ENCODE data around the gene RYR1.

Gene RYR1

DNA sequence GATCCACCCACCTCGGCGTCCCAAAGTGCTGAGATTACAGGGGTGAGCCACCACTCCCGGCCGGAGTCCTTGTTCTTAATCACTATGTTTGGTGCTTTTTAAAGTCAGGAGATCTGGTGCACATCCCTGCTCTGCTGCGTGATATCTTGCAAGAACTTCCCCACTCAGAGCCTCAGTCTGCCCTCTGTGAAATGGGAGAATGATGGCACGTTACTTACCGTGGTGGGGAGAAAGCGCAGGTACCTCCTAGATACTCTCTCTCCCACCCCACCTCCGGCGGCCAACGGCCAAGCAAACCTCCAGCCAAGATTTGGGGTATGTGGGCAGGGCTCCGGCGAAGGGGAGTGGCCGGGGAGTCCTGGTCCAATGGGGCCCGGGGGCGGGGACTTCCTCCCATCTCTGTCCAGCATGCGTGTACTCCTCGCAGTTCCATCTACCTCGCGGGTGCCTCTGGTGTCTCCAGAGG, at the start of gene RYR1:
RYR1 (plus strand) TSS at position 424 of the 466 bp plus-strand sequence. CDS start 139 bp downstream, outside the sequence.
- DNase-seq = peak in 1 of 2 donors; percentile 54

DNA sequence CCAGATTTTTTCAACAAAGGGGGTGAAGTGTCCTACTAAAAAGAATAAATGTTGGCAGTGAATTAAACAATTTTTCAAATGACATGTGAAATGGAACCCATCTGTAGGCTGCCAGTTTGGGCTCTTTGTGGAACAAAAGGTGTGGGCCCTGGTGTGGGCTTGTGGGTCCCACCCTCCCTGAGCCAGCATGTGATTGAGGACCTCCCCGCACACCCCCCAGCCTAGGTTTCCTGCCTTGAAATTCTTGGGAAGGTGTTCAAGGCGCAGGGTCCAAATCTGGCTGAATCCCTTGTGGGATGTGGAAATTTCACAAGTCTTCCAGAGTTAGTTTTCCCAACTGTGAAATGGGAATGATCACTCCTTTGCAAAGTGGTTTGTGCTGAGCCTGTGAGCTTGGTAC, 49.7 kb upstream of the RYR1 start:
- DNase-seq = no peak

DNA sequence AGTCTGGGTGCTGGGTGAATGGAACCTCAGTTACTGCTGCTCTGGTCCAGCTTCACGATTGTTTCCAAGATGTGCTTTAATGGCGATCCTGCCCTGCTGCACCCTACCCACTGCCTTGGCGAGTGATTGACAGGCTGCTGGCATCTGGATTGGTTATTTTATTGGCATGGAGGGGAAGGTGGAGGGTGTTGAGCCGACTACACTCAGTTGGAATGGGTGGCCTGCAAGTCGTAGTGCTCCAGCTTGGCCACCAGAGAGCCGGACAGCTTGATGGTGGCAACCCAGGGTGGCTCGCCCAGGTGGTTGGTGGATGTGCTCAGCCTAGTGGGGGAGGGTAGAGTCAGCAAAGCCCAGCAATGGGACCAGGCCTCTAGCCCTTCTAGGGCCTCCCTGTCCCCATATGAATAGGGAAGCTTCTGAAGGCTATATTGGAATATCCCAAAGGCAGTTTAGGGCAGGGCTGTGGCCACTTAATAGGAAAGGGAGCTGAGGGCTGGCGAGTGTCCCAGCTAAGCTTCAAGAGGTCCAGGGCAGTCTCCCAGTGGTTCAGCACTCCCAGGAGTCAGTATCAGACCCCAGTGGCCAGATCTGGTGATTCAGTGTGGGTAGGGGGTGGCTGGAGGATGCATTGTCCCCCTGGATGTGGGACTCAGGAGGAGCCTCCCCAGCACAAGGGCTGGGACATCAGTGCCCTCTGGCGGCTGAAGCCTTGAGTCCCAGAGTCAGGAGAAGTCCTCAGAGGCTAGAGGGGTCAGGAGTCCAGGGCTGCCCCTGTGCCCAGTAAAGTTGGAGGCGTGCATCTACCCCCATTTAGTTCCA, 49.1 kb upstream of the RYR1 start:
- no peak for DNase-seq

DNA sequence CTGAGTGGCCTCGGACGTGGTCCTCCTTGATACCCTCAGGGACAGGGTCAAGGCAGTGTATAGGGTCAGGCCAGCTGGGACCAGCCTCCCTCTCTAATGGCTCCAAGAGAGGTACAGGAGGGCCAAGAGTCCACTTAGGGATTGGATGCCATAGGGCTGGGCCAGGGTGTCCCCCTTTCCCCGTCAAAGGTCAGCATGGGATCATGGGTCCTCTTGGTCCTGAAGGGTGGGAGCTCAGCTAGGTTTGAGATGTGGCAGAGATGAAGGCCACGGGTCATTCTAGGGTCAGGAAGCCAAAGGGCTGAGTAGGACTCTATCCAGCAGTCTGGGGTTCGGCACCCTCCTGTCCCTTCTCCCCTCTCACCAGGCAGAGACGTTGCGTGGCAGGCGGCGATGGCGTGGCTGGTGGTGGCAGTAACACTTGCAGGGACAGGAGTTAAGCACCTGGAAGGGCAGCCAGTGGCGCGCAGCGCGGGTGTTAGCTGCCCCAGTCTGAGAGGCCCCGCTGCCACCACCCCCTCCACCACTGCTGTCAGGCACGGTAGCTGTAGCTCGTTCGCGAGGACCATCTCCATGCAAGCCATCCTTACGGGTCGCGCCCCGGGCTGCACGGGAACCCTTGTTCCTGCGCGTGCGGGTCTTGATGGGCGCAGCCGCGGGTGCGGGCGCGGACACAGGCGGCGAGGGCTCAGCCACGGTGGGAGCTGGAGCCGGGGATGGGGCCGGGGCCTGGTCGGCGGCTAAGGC, 48.3 kb upstream of the RYR1 start:
- DNase-seq = no peak

DNA sequence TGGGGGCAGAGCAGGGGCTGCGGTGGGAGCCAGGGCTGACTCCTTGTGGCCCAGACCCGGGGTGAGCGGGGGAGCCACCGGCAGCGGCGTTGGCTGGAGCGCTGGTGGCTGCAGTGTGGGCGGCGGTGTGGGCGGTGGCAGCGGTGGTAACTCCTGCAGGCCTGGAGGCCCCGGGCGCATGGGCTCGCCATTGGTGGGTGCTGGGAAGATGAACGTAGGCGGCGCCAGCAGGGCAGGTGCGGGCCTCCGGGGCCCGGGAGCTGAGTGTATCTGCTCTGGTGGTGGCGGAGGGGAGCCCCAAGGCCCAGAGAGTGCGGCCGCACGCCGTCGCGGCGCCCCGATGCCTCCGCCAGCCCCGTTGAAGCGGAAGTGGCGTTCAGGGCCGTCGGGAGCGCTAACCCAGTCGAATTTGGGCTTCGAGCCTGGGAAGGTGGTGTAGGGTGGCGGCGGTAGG, 47.7 kb upstream of the RYR1 start:
- no peak for DNase-seq

DNA sequence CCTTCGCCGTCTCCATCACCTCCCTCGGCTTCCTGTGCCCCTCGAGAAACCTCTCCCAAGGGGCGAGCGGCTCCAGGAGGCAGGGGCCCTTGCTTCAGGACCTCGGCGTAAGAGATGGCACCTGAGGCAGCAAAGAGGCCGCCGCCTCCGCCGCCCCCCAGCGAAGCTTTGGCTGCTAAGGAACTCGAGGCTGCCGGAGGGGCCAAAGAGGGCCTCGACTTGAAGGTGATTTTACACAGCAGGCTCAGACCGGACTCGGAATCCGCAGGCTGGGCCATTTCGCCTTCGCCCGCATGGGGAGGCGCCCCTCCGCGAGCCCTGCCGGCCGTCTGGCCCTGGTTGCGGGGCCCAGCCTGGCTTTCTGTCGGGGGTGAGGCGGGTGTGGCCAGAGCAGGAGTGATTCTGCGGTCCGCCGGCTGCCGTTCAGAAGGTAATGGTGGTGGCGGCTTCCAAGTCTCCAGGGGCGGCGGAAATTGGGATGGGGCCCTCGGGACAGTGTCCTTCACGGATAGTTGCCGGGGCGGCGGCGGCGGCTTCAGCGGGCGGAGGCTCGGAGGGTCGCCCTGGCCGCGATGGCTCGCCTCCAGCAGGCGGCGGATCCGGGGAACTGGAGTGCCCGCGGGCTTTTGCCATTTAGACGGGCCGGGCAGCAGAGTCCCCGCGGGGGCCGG, 47.1 kb upstream of the RYR1 start:
- no peak for DNase-seq

DNA sequence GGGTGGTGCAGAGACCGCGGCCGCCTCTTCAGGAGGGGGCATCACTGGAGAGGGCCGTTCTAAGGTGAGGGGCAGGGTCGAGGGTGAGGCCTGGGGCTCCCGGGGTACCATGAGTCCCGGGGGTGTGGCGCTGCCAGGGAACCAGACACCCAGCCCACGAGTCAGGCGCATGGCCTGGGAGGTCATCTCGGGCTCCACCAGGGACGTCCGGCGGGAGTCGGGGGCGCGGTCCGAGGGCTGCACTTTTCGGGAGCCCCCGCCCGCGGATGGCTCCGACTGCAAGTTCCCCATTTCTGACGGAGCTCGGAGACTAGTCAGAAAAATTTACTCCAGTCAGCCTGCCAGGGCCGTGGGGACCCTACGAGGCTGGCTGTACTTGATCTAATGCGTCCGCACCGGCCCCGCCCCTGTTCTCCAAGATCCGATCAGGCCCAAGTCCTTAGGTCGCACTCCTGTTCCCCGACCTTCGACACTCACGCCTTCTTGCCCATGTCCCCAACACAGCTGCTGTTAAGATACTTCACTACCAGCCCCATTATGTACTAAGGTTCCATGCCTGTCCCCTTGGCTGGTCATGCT, 46.4 kb upstream of the RYR1 start:
- DNase-seq = no peak

DNA sequence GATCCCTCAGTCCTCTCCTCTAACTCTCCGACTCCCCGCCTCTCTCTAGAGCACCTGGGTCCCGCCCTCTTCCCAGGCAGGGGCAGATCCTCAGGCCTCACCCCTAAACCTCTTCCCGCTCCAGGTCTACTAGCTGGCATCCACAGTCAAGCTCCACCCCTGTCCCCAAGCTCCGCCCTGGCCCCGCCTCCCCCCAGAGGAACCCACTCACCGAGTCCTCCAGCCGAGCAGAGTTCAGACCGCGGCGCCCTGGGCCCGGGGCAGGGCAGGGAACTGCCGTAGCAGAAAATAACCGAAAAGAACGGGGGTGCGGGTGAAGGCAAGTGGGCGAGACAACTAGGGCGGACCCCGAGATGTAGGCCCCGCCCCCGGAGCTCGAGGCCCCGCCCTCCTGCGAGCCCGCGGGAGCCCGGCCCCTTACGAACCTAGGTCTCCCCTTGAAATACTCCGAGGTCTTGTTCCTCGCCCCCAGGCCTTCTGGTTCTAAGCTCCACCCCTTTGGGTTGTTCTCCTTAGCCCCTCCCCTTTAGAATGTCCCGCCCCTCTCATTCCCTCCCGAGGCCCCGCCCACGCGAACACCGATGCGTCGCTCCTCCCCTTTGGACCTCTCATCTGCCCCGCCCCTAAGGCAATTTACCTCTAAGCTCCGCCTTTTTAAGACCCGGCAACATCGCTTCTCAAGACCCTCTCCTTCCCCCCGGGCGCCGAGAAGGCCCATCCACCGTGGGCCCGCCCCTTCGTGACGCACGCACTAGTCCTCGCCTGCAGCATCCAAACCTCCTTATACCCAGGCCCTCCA, 45.7 kb upstream of the RYR1 start, which contains the start of gene GGN:
GGN (minus strand) TSS at position 485 of the 799 bp plus-strand sequence. CDS start 773 bp downstream, outside the sequence.
- peak; percentile 30 to 70 for DNase-seq

DNA sequence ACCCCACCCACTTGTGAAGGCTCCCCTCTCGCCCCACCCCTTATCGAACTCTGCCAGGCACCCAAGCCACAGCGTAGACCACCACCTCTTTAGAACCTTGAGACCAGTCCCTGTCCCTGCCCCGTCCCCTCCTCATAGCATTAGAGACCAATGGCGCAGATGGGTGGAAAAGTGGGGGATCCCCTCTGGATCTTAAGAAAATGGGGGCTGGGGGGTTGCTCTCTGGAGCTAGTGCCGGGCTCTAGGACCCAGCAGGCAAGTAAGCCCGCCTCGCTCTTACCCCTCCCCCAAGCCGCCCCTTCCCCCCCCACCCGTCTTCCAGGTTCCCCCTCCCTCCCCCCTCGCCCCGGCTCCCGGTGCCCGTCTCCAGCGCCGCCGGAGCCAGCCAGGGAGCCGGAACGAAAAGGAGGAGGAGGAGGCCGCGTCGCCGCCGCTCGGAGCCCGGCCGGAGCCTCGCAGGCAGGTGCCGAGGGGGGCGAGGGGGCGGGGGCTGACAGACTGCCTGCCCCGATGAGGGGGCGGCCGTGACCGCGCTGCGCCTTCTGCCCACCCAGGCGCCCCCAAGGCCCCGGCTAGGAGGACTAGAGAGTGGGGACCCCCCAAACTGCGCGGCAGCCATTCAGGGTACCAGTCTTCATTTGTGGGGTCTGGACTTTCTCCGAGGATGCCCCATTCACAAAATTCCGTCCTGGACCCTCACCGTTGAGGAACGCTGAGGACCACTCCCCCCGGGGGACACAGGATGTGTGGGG, 45.0 kb upstream of the RYR1 start, which contains the start of gene SPRED3:
SPRED3 (plus strand) TSS at position 349 of the 752 bp plus-strand sequence. CDS start 1,606 bp downstream, outside the sequence.
- peak in 1 of 2 donors; percentile 69 for DNase-seq

DNA sequence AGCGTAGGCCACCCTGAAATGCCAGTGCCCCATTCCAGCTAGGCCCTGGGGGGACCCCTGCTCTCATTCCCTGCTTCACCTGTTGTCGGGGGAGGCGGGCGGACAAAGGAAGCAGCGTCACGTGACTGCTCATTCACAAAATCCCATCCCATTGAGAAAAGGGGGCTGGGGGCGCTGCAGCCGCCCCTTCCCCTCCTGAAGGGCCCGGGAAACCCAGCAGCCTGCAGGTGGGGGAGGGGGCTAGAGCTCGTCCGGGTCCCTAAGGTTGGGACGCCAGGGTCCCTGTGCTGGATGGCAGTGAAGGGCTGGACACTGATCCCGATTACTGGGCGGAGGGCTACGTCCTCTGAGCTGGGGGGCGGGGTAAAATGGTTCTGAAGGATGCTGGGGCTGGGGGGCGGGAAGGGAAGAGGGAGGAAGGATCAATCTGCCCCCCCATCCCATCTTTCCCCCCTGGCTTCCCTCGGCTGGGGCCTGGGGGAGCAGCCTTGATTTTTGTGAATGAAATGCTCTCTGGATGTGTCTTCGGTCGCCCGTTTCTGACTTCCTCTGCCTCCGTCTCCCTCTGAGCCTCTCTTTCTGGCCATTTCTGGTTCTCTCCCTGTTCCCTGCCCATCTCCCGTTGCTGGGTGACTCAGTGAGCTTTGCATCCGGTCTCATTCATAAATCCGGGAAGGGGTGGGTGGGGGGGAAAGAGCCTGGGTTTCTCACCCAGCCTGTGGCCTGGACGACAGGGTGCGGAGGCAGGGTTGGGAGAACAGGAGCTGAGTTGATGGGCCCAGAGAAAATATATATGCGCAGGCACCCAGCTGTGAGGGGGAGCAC, 44.2 kb upstream of the RYR1 start:
- no peak for DNase-seq

DNA sequence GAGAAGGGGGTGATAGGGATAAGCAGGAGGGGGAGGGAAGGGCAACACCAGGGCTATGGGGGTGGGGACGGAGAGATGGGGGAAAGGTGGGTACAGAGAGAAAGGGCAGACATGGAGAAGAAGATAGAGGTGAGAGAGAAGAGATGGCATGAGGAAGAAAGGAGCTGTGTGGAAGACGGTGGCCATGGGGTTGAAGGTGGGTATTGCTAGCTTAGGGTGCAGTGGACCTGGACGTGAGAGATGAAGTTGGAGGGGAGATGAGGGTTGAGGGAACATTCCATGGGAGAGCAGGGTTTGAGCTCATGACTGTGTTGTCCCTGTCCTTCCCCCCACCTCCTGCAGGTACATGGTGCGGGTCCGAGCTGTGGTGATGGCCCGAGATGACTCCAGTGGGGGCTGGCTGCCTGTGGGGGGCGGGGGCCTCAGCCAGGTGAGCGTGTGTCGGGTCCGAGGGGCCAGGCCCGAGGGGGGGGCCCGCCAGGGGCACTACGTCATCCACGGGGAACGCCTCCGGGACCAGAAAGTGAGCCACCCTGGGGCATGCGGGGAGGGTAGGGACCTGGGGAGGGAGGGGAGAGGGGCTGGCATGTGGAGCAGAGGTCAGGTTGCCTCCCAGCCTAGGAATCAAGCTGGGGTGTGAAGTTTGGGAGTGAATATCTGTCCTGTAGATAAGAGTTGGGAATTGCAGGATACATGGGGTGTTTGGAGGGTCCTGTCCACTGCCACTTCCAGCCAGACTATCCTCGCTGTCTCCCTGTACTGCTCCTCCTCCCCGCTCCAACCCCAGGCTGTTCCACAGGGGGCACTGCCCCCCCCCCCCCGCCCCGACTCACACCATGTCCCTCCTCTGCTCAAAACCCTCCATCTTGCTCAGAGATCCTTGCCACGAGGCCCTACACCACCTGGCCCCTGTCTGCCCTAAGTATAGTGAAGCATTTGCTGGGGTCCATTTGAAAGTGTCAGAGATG, 43.2 kb upstream of the RYR1 start:
- no peak for DNase-seq

DNA sequence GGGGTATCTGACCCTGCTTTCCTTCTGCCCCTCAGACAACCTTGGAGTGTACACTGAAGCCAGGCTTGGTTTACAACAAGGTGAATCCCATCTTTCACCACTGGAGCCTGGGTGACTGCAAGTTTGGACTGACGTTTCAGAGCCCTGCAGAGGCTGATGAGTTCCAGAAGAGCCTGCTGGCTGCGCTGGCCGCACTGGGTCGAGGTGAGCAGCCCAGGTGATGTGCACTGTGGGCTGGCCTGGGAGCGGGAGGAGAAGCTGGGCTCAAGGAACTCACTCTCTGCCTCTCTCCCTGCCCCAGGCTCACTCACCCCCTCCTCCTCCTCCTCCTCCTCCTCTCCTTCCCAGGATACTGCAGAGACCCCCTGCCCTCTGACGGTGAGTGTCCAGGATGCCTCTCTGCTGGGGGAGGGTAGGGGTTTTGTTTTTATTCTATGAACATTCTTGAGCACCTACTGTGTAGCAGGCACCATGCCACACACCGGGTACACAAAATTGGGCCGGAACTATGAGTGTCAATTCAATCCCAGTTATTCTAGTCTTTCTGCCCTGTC, 41.5 kb upstream of the RYR1 start:
- no peak for DNase-seq

DNA sequence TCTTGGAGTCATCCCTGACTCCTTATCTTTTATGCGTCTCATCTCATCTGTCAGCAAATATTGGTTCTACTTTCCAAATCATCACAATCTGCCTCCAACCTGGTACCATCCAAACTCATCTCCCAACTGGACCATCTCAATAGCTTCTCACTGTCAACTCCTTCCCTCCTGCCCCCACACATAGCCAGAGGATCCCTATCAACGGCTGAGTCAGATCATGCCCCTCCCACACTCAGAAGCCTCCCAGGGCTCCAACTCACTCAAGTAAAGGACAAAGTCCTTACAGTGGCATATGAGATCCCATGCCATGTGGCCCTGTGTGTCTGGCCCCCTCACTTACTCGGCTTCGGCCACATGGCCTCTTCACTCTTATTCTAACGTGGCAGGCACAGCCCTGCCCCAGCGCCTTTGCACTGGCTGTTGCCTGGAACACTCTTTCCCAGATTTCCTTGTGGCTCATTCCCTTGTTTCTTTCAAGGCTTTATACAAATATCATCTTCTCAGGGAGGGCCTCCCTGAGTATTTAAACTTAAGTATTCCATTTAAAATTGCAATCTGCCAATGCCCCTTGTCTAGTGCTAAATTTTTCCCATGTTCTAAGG, 40.7 kb upstream of the RYR1 start:
- no peak for DNase-seq

DNA sequence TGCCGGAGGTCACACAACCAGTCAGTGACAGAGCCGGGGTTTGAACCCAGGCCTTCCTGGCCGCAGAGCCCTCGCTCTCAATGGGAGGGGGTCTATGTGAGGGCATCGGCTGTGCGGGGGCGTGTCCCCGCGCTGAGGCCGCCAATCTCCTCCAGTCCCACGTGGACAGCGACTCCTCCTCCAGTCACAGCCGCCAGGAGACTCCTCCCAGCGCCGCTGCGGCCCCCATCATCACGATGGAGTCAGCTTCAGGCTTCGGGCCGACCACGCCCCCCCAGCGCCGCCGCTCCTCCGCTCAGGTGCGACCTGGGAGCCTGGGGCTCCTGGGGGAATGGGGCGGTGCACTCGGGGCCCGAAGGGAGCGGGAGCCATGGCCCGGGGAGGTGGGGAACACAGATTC, 39.0 kb upstream of the RYR1 start:
- DNase-seq = no peak

DNA sequence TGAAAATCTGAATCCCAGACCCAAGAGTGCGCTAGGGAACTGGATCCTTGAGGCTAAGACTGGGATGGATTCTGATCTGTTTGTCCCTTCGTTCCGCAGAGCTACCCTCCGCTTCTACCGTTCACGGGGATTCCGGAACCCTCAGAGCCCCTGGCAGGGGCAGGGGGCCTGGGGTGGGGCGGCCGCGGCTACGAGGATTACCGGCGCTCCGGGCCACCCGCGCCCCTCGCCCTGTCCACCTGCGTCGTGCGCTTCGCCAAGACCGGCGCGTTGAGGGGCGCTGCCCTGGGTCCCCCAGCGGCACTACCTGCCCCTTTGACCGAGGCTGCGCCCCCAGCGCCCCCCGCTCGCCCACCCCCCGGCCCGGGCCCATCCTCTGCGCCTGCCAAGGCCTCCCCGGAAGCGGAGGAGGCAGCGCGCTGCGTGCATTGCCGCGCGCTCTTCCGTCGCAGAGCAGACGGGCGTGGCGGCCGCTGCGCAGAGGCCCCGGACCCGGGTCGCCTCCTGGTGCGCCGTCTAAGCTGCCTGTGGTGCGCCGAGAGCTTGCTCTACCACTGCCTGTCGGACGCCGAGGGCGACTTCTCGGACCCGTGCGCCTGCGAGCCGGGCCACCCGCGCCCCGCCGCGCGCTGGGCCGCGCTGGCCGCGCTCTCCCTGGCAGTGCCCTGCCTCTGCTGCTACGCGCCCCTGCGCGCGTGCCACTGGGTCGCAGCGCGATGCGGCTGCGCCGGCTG, 37.9 kb upstream of the RYR1 start:
- no peak for DNase-seq

DNA sequence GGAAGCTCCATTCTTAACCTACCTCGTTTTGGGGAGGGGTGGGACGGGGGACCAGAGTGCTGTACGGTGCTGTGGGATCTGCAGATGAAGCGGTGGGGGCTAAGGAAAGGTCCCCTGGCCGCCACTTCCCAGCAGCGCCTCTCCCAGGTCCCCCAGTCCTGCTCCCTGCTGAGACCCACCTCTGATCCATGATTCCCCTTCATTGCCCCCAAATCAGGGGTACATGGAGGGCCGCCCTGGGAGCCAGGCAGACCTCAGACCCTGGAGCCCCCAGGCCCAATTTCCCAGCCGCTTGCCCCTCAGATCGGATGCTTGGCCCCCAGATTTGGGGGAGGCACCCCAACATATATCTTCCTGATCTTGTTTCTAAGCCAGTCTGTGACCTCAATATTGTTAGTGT, 34.4 kb upstream of the RYR1 start:
- no peak for DNase-seq

DNA sequence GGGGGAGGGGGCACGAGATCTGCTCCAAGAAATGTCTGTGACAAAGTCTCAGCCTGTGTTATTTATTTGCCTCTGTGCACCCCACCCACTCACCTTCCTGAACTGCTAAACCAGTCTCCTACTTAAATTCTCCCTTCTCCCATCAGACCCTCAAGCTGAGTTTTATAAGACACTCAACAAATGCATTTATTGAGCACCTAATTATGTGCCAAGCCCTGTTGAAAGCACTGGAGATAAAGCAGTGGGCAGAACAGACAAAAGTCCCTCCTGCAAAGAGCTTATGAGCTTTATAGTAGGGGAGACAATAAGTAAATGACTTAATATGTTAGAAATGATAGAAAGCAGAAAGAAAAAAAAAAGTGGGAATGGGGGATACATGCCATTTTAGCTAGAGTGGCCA, 34.0 kb upstream of the RYR1 start:
- no peak for DNase-seq

Data from hippocampal formation (tissue), 2 donors.